PC-9 (cell line): ENCODE data around the gene HYAL1. TPM values are rescaled to one million over a fixed set of nuclear protein-coding genes. Genes with fewer than 3 reads are reported as not detected.
"Not testable (repeated sequence)": the region's sequence is repeated elsewhere in the genome, so short reads cannot be mapped to it uniquely, and the experiment has no call there.

Source experiments
- BruUV-seq: library from RNA; stranded (reverse); fragments of 400-500 nt; replicated peaks from 2 replicates; lab custom pipeline; 2021; lab: Mats Ljungman, UMichigan
- CTCF ChIA-PET: fragments of 300-600 bp; sonication (Branson Sonifier 250); formaldehyde crosslinking; loops from one replicate; lab custom pipeline; 2022; ENCODE audit warnings: antibody characterized with exemption; lab: Charles Lee
- POLR2A ChIA-PET: fragments of 300-600 bp; sonication (Branson Sonifier 250); formaldehyde crosslinking; loops from one replicate; lab custom pipeline; 2022; ENCODE audit warnings: antibody characterized with exemption; ENCODE audit not compliant: unreplicated experiment; lab: Charles Lee
- DNase-seq, 2 experiments: peaks; one replicate each; pipeline versions ENCODE4 v3.0.0 to v3.0.0-alpha.2; 2015 to 2022; ENCODE audit warnings: mixed read lengths in 1 of 2
- H2AFZ ChIP-seq: fragments of 200-600 bp; sonication (generic); 2 replicates; pipeline ENCODE4 v1.8.1; 2017; ENCODE audit warnings: antibody characterized with exemption
- H3F3A ChIP-seq: fragments of 200-600 bp; sonication (generic); 2 replicates; pipeline ENCODE4 v1.8.1; 2017; ENCODE audit warnings: antibody characterized with exemption, mild to moderate bottlenecking, low read depth; ENCODE audit not compliant: insufficient read depth
- H3K27ac ChIP-seq: fragments of 200-600 bp; sonication (generic); 2 replicates; pipeline ENCODE4 v1.6.1; 2016; ENCODE audit warnings: mixed run types
- H3K27me3 ChIP-seq: fragments of 200-600 bp; sonication (generic); 2 replicates; pipeline ENCODE4 v1.6.1; 2016; ENCODE audit warnings: low read depth, mixed run types; ENCODE audit not compliant: insufficient read depth
- H3K36me3 ChIP-seq: fragments of 200-600 bp; sonication (generic); 2 replicates; pipeline ENCODE4 v1.6.1; 2016; ENCODE audit warnings: low read depth, mixed run types
- H3K4me1 ChIP-seq: fragments of 200-600 bp; sonication (generic); replicated peaks from 2 replicates; pipeline ENCODE4 v1.6.1; 2016; ENCODE audit warnings: mixed run types; ENCODE audit not compliant: insufficient read depth
- H3K4me2 ChIP-seq: fragments of 200-600 bp; sonication (generic); 2 replicates; pipeline ENCODE4 v1.6.1; 2017; ENCODE audit warnings: mixed run types
- H3K4me3 ChIP-seq: fragments of 200-600 bp; sonication (generic); 2 replicates; pipeline ENCODE4 v1.6.1; 2016; ENCODE audit warnings: mixed run types
- H3K79me2 ChIP-seq: fragments of 200-600 bp; sonication (generic); 2 replicates; pipeline ENCODE4 v1.6.1; 2017; ENCODE audit warnings: low read depth, mixed run types
- H3K9me2 ChIP-seq: fragments of 200-600 bp; sonication (generic); 2 replicates; pipeline ENCODE4 v1.8.1; 2017; ENCODE audit warnings: mild to moderate bottlenecking; ENCODE audit not compliant: insufficient read depth
- H3K9me3 ChIP-seq: fragments of 200-600 bp; sonication (generic); 2 replicates; pipeline ENCODE4 v1.8.1; 2016; ENCODE audit warnings: low read depth; ENCODE audit not compliant: insufficient read depth
- H4K20me1 ChIP-seq: fragments of 200-600 bp; sonication (generic); 2 replicates; pipeline ENCODE4 v1.8.1; 2017; ENCODE audit not compliant: insufficient read depth
- CTCF ChIP-seq: fragments of 200-600 bp; sonication (generic); conservative IDR thresholded peaks from 2 replicates; pipeline ENCODE4 v1.6.1; 2017; ENCODE audit warnings: mixed run types, antibody characterized with exemption, mild to moderate bottlenecking, moderate library complexity
- EZH2 ChIP-seq: fragments of 200-600 bp; sonication (generic); IDR thresholded peaks from 2 replicates; pipeline ENCODE4 v1.8.0; 2017; ENCODE audit warnings: antibody characterized with exemption, low read depth
- intact Hi-C: fragments of 100-400 bp; cut with micrococcal nuclease; formaldehyde crosslinking; loops from one replicate; pipeline ENCODE4 v1.10.0; 2022; ENCODE audit not compliant: unreplicated experiment
- total RNA-seq: library from RNA; stranded (reverse); gene quantifications from 2 replicates; pipeline ENCODE4 v1.2.3, GENCODE V29; 2021

Gene HYAL1
- total RNA-seq, 1 experiment from 2014 or later: 1.9 TPM

GRCh38 chr3:50286322-50287227 lies 16.8 kb downstream of the HYAL1 start:
- POLR2A ChIA-PET: no interaction called here
- TF ChIP-seq EZH2 (no peak), CTCF (no peak)
- no peak overlapping the region for H2AFZ ChIP-seq
- no TSS peak for BruUV-seq
- H3K9me3 ChIP-seq: no peaks in the 10 kb centered on the region
- H3K79me2 ChIP-seq: peaks cover 20% of the 10 kb centered on the region
- no peak overlapping the region for H3K4me3 ChIP-seq
- H3K4me2 ChIP-seq: no peak overlapping the region
- 0 out of 2 replicates have a peak, but pooled peaks cover 7% of the 10 kb centered on the region for H3K4me1 ChIP-seq
- no peaks in the 10 kb centered on the region for H3K9me2 ChIP-seq
- CTCF ChIA-PET: no interaction called here
- H3F3A ChIP-seq: peaks cover 11% of the 10 kb centered on the region; the same call in 1 of the 2 replicates
- no peak overlapping the region for H3K27ac ChIP-seq
- H3K27me3 ChIP-seq: no peaks in the 10 kb centered on the region
- intact Hi-C loops: no loop called here
- H4K20me1 ChIP-seq: no peaks in the 10 kb centered on the region
- no peaks in the 10 kb centered on the region for H3K36me3 ChIP-seq
- DNase-seq: no peak

- DNase-seq, intact Hi-C loops, H3K27ac ChIP-seq, H3K36me3 ChIP-seq, H3K9me3 ChIP-seq, H3K4me3 ChIP-seq, H3K4me2 ChIP-seq, H4K20me1 ChIP-seq, H3K4me1 ChIP-seq, H3K27me3 ChIP-seq, H2AFZ ChIP-seq, H3K79me2 ChIP-seq, H3K9me2 ChIP-seq, BruUV-seq: not testable (repeated sequence)
- CTCF ChIA-PET: interaction anchor here (0.6 to 1.3 kb wide), 3 partner anchors 13 to 148 kb away, joined by 3 to 14 read pairs (median 9); no protein-coding TSS in a partner anchor
- POLR2A ChIA-PET: interaction anchor here (0.7 kb wide), 1 partner anchor 354 kb away, joined by 5 read pairs; the partner anchor contains the start of gene MON1A
- H3F3A ChIP-seq: peaks cover 11% of the 10 kb centered on the region; the same call in 1 of the 2 replicates
Measured at GRCh38 chr3:50284121-50284520, 19.3 kb downstream of the HYAL1 start.

- no peaks in the 10 kb centered on the region for H3K79me2 ChIP-seq
- no peaks in the 10 kb centered on the region for H3K4me1 ChIP-seq
- no peak for DNase-seq
- H3K9me3 ChIP-seq: no peaks in the 10 kb centered on the region
- H3K36me3 ChIP-seq: no peaks in the 10 kb centered on the region
- CTCF ChIA-PET: interaction anchor here (0.6 kb wide), 1 partner anchor 34 kb away, joined by 6 read pairs; no protein-coding TSS in a partner anchor
- no peaks in the 10 kb centered on the region for H3K9me2 ChIP-seq
- TF ChIP-seq CTCF (no peak), EZH2 (no peak)
- H3K27me3 ChIP-seq: no peaks in the 10 kb centered on the region
- POLR2A ChIA-PET: interaction anchor here (0.6 kb wide), 1 partner anchor 38 kb away, joined by 3 read pairs; no protein-coding TSS in a partner anchor
- intact Hi-C loops: no loop called here
- H3K4me3 ChIP-seq: no peak overlapping the region
- H3K4me2 ChIP-seq: no peak overlapping the region
- no peak overlapping the region for H2AFZ ChIP-seq
- no peaks in the 10 kb centered on the region for H3F3A ChIP-seq
- H4K20me1 ChIP-seq: no peaks in the 10 kb centered on the region
- no TSS peak for BruUV-seq
- no peak overlapping the region for H3K27ac ChIP-seq
Measured at GRCh38 chr3:50279255-50280016, 23.9 kb downstream of the HYAL1 start.
